Rectal smooth muscle tissue (tissue), 1 donor: ENCODE measurements around the gene SOCS4.
"Not testable (repeated sequence)": the region's sequence is repeated elsewhere in the genome, so short reads cannot be mapped to it uniquely, and the experiment has no call there.

ENCODE experiments used
- H3K27ac ChIP-seq: one replicate; pipeline ENCODE4 v1.7.0; 2013; ENCODE audit warnings: low read depth, low read length, inconsistent platforms
- H3K27me3 ChIP-seq: one replicate; pipeline ENCODE4 v1.7.0; 2013; ENCODE audit warnings: low read length; ENCODE audit not compliant: control insufficient read depth, insufficient read depth
- H3K36me3 ChIP-seq: one replicate; pipeline ENCODE4 v1.7.0; 2013; ENCODE audit warnings: low read length; ENCODE audit not compliant: control insufficient read depth, insufficient read depth
- H3K4me1 ChIP-seq: one replicate; pipeline ENCODE4 v1.7.0; 2013; ENCODE audit warnings: low read length; ENCODE audit not compliant: control insufficient read depth, insufficient read depth
- H3K4me3 ChIP-seq: one replicate; pipeline ENCODE4 v1.7.0; 2013; ENCODE audit warnings: low read length
- H3K9ac ChIP-seq: one replicate; pipeline ENCODE4 v1.7.0; 2013; ENCODE audit warnings: low read length

SOCS4 gene

GRCh38 chr14:55077170-55078151 lies 50.4 kb downstream of the SOCS4 start:
- Histone ChIP-seq H3K9ac (no peak overlapping the region), H3K4me3 (no peak overlapping the region), H3K36me3 (no peaks in the 10 kb centered on the region), H3K27me3 (no peaks in the 10 kb centered on the region), H3K4me1 (peaks cover 11% of the 10 kb centered on the region), H3K27ac (no peak overlapping the region)

DNA sequence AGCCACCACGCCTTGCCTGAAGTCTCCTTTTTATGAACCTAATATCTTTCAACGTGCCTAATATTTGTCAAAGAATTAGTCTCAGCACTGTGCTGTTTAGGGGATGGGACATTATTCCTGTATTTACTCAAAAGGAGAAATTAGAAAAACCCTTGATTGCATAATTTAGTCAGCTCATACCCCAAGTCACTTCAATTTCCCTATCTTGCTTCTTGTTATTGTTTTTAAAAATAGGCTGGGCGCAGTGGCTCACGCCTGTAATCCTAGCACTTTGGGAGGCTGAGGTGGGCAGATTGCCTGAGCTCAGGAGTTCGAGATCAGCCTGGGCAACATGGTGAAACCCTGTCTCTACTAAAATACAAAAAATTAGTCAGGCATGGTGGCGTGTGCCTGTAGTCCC lies 52.9 kb downstream of the SOCS4 start:
- not testable (repeated sequence) for H3K9ac ChIP-seq, H3K36me3 ChIP-seq, H3K4me3 ChIP-seq, H3K27me3 ChIP-seq, H3K27ac ChIP-seq, H3K4me1 ChIP-seq

DNA sequence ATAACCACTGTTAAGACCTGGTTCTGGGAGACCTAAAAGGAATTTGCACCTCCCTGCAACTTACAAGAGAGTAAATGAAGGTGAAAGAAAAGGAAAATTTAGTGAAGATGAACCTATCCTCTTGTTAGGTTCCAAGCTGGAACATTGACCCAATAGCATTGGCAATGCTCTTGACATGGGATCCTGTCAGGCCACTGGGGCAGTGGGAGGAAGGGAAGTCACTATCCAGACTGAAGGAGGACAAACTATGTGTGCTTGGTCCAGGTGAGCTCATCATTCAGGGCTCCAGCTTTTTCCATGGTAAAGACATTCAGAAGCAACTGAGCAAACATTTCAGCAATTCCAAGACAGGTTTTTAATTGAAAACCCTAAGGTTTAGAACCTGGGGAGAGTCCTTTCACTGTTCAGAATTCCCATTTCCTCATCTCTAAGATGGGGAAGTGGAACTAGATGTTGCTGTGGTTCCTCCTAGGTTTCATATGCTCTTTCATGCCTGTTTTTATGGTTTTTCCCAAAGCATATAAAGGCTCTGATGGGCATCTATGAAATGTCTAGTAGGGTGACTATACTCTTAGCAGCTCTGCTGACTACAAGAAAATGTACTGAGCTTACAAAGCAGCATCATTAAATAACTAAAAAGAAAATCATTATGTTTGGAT lies 57.5 kb downstream of the SOCS4 start:
- Histone ChIP-seq H3K27me3 (no peaks in the 10 kb centered on the region), H3K4me3 (no peak overlapping the region), H3K27ac (no peak overlapping the region), H3K36me3 (no peaks in the 10 kb centered on the region), H3K9ac (no peak overlapping the region), H3K4me1 (no peaks in the 10 kb centered on the region)

DNA sequence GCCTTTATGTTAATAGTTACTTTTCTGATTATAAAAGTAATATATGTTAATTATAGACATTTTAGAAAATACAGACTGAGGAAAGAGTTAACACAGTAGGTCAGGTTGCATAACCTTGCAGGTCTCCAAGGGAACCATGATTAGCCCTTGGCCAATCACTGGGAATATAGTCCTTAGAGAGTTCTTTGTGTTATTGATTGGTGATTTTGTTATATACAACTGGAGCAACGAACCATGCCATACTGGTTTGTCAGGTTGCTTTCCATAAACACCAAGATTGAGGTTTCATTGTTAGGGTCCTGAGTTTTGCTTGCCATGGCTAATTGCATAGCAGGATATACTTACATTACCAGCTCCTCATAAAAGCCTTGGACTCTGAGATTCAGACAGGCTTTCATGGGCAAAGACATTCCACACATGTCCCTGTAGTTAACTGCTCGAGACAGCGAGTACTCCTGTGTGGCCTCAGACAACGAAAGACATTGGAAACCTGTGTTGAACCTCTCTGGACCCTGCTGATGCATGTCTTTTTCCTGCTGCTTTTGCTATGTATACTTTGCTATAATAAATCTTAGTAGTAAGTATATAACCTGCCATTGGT lies 58.1 kb downstream of the SOCS4 start:
- Histone ChIP-seq H3K4me1 (no peaks in the 10 kb centered on the region), H3K27ac (no peak overlapping the region), H3K36me3 (no peaks in the 10 kb centered on the region), H3K9ac (no peak overlapping the region), H3K4me3 (no peak overlapping the region), H3K27me3 (no peaks in the 10 kb centered on the region)

DNA sequence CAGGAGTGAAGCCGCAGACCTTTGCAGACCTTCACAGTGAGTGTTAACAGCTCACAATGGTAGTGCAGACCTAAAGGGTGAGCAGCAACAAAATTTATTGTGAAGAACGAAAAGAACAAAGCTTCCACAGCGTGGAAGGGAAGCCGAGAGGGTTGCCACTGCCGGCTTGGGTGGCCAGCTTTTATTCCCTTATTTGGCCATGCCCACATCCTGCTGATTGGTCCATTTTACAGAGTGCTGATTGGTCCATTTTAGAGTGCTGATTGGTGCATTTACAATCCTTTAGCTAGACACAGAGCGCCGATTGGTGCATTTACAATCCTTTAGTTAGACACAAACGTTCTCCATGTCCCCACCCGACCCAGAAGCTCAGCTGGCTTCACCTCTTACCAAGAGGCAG lies 59.9 kb downstream of the SOCS4 start:
- Histone ChIP-seq H3K27ac (no peak overlapping the region), H3K27me3 (no peaks in the 10 kb centered on the region), H3K36me3 (no peaks in the 10 kb centered on the region), H3K4me1 (no peaks in the 10 kb centered on the region), H3K9ac (no peak overlapping the region), H3K4me3 (no peak overlapping the region)

GRCh38 chr14:55088356-55088755 lies 61.3 kb downstream of the SOCS4 start:
- H3K27me3 ChIP-seq = no peaks in the 10 kb centered on the region
- H3K9ac ChIP-seq = no peak overlapping the region
- H3K4me1 ChIP-seq = no peaks in the 10 kb centered on the region
- H3K4me3 ChIP-seq = no peak overlapping the region
- no peak overlapping the region for H3K27ac ChIP-seq
- H3K36me3 ChIP-seq = no peaks in the 10 kb centered on the region

GRCh38 chr14:55092341-55092740 lies 65.3 kb downstream of the SOCS4 start:
- no peak overlapping the region for H3K9ac ChIP-seq
- H3K36me3 ChIP-seq = no peaks in the 10 kb centered on the region
- H3K27me3 ChIP-seq = no peaks in the 10 kb centered on the region

DNA sequence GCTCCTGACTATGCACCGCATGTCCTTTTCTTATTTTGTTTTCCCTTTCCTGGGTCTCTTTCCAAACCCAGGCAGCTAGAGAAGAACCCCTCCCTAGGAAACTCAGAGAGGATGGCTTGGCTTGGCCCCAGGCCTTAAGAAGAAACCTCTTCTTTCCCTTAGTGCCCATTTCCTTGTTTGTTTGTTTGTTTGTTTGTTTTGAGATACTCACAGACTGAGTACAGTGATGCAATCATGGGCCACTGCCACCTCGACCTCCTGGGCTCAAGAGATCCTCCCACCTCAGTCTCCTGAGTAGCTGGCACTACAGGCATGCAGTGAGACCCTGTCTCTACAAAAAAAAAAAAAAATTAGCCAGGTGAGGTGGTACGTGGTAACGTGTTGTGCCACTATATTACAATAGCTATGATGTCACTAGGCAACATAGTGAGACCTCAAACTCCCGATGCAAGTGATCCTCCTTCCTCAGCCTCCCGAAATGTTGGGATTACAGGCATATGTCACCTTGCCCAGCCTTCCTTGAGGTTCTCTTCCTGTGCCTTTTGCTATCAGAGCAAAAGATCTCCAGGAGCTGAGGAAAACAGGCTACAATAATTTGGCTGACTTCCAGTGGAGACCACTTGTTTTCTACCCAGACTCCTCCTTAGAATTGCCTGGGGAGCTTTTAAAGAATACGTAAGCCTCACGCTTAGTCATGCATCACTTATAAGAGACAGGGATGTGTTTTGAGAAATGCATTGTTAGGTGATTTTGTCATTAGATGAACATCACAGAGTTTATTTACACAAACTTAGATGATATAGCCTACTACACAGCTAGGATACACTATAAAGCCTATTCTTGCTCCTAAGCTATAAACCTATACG lies 67.5 kb downstream of the SOCS4 start:
- Histone ChIP-seq H3K27ac (no peak overlapping the region), H3K4me1 (no peaks in the 10 kb centered on the region), H3K9ac (no peak overlapping the region), H3K36me3 (no peaks in the 10 kb centered on the region), H3K27me3 (no peaks in the 10 kb centered on the region), H3K4me3 (no peak overlapping the region)

More at GRCh38 chr14:55092341-55092740, 65.3 kb downstream of the SOCS4 start:
- no peak overlapping the region for H3K27ac ChIP-seq
- H3K4me1 ChIP-seq = no peaks in the 10 kb centered on the region
- H3K4me3 ChIP-seq = no peak overlapping the region

GRCh38 chr14:55097881-55098560 lies 71.0 kb downstream of the SOCS4 start:
- Histone ChIP-seq H3K36me3 (no peaks in the 10 kb centered on the region), H3K9ac (no peak overlapping the region), H3K27ac (no peak overlapping the region), H3K4me1 (peaks cover 9% of the 10 kb centered on the region), H3K4me3 (no peak overlapping the region), H3K27me3 (no peaks in the 10 kb centered on the region)

GRCh38 chr14:55098561-55098898 lies 71.5 kb downstream of the SOCS4 start:
- H3K4me3 ChIP-seq = no peak overlapping the region
- H3K27ac ChIP-seq = no peak overlapping the region
- no peaks in the 10 kb centered on the region for H3K27me3 ChIP-seq
- peaks cover 14% of the 10 kb centered on the region for H3K4me1 ChIP-seq
- no peaks in the 10 kb centered on the region for H3K36me3 ChIP-seq
- H3K9ac ChIP-seq = no peak overlapping the region
